ENCODE measurements around the gene ATG16L1. TPM values are rescaled to one million over a fixed set of nuclear protein-coding genes. Genes with fewer than 3 reads are reported as not detected.
A peak's percentile ranks its signal among the peaks of the same experiment; 100 is the strongest.

Gene ATG16L1
- total RNA-seq, 1 donor from 2014 or later: 24.8 TPM

DNA sequence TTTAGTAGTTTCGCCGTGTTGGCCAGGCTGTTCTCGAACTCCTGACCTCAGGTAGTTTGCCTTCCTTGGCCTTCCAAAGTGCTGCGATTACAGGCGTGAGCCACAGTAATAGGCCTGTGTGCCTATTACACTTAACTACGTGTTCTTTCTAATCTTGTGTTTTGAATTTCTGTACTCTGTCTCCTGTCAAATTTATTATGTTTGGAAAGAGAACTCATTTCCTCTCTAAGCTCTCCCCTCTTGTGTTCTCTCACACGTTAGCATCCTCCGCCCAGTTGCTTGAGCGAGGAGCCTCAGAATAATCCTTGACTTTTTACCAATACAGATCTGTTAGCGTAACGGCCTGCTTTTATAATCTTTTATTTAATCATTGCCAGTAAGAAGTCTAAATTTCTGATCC lies 3.7 kb downstream of the ATG16L1 start:
- H3K9me3 Mint-ChIP-seq (ENCODE audit: low read depth): no peaks in the 10 kb centered on the region
- H3K4me3 Mint-ChIP-seq (ENCODE audit: unreplicated experiment): no peak overlapping the region
- DNase-seq (ENCODE audit: low spot score): no peak

DNA sequence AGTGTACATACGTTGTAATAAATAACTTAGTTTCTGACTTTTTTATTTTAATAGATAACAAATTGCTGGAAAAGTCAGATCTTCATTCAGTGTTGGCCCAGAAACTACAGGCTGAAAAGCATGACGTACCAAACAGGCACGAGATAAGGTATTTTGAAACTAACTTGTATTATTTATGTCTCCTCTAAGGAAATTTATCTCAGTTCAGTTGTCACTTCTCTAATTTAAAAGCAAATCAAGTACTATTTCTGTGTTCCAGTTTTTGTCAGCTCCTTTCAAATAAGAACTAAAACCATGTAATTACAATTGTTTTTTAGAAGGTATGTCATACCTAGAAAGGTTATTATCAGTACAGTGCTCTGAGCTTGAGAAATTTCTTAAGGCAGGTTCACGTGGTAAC lies 4.6 kb downstream of the ATG16L1 start:
- no peak overlapping the region for H3K4me3 Mint-ChIP-seq (ENCODE audit: unreplicated experiment)

More for the DNA sequence above, 3.7 kb downstream of the ATG16L1 start:
- no peak for TF ChIP-seq CTCF (IDR thresholded peaks at IDR 0.05)
- peaks cover 28% of the 10 kb centered on the region for H3K4me1 Mint-ChIP-seq (ENCODE audit: low read depth)
- no peaks in the 10 kb centered on the region for H3K27me3 Mint-ChIP-seq (ENCODE audit: low read depth)
- H3K27ac Mint-ChIP-seq (ENCODE audit: unreplicated experiment): no peak overlapping the region
- H3K36me3 Mint-ChIP-seq (ENCODE audit: low read depth): peaks cover 3% of the 10 kb centered on the region

GRCh38 chr2:233258211-233258610 lies 6.7 kb downstream of the ATG16L1 start:
- Mint-ChIP-seq H3K27ac (ENCODE audit: unreplicated experiment) (no peak overlapping the region), H3K9me3 (ENCODE audit: low read depth) (no peaks in the 10 kb centered on the region), H3K4me1 (ENCODE audit: low read depth) (peaks cover 19% of the 10 kb centered on the region), H3K36me3 (ENCODE audit: low read depth) (peaks cover 22% of the 10 kb centered on the region), H3K27me3 (ENCODE audit: low read depth) (no peaks in the 10 kb centered on the region), H3K4me3 (ENCODE audit: unreplicated experiment) (no peak overlapping the region)
- TF ChIP-seq CTCF (IDR thresholded peaks at IDR 0.05): no peak
- DNase-seq (ENCODE audit: low spot score): no peak

More for the DNA sequence above, 4.6 kb downstream of the ATG16L1 start:
- no peaks in the 10 kb centered on the region for H3K9me3 Mint-ChIP-seq (ENCODE audit: low read depth)
- H3K36me3 Mint-ChIP-seq (ENCODE audit: low read depth): peaks cover 3% of the 10 kb centered on the region
- no peaks in the 10 kb centered on the region for H3K27me3 Mint-ChIP-seq (ENCODE audit: low read depth)
- no peak for DNase-seq (ENCODE audit: low spot score)
- H3K27ac Mint-ChIP-seq (ENCODE audit: unreplicated experiment): no peak overlapping the region
- H3K4me1 Mint-ChIP-seq (ENCODE audit: low read depth): peaks cover 28% of the 10 kb centered on the region
- TF ChIP-seq CTCF (IDR thresholded peaks at IDR 0.05): no peak

DNA sequence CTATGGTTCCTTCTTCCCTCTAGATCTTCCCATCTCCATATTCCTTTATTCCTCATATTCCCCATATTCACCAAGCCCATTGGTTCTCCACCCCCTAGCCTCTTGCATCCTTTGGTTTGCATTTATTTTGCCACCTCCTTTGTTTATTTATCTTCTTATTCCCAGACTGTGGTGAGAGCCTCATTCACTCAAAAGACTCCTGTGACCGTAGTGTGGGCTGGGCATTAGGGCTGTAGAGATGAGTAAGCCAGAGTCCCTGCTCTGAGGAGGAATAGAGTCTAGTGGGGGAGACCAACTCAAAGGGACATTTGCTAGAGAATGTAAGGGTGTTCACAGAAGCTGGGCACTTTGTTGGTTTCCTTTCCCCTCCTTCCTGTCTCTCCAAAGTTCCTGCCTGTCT lies 8.3 kb downstream of the ATG16L1 start:
- Mint-ChIP-seq H3K36me3 (ENCODE audit: low read depth) (peaks cover 28% of the 10 kb centered on the region), H3K4me3 (ENCODE audit: unreplicated experiment) (no peak overlapping the region), H3K9me3 (ENCODE audit: low read depth) (no peaks in the 10 kb centered on the region), H3K27me3 (ENCODE audit: low read depth) (no peaks in the 10 kb centered on the region), H3K27ac (ENCODE audit: unreplicated experiment) (peak overlapping the region; percentile 37), H3K4me1 (ENCODE audit: low read depth) (peaks cover 10% of the 10 kb centered on the region)
- no peak for DNase-seq (ENCODE audit: low spot score)
- no peak for TF ChIP-seq CTCF (IDR thresholded peaks at IDR 0.05)

DNA sequence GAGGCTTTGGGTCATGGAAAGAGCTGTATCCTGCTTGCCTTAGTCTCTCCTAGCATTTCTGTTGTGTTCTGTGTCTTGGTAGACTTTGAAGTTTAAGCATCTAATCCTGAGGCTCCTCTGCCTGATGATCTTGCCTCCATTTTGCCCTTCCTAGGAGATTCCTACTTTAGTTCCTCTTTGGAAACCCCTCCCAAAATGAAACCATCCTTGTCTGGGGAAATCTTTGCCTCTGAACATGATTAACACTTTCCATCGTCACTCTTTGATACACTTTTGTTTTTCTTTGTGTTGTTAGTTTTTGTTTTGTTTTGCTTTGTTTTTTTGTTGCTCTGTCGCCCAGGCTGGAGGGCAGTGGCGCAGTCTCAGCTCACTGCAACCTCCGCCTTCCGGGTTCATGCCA lies 9.2 kb downstream of the ATG16L1 start:
- H3K4me3 Mint-ChIP-seq (ENCODE audit: unreplicated experiment): no peak overlapping the region
- TF ChIP-seq CTCF (IDR thresholded peaks at IDR 0.05): no peak
- peaks cover 32% of the 10 kb centered on the region for H3K36me3 Mint-ChIP-seq (ENCODE audit: low read depth)
- no peak for DNase-seq (ENCODE audit: low spot score)
- no peaks in the 10 kb centered on the region for H3K9me3 Mint-ChIP-seq (ENCODE audit: low read depth)
- no peaks in the 10 kb centered on the region for H3K27me3 Mint-ChIP-seq (ENCODE audit: low read depth)
- no peak overlapping the region for H3K27ac Mint-ChIP-seq (ENCODE audit: unreplicated experiment)
- H3K4me1 Mint-ChIP-seq (ENCODE audit: low read depth): peaks cover 5% of the 10 kb centered on the region

Data from chondrocyte (in vitro differentiated cells).